ENCODE data around the gene AHCYL2. TPM values are rescaled to one million over a fixed set of nuclear protein-coding genes. Genes with fewer than 3 reads are reported as not detected.
A peak's percentile ranks its signal among the peaks of the same experiment; 100 is the strongest.

AHCYL2 gene
- total and polyA plus RNA-seq, 12 donors = 6.6 to 57.1 (median 21.7) TPM

- H3K27ac ChIP-seq = peak overlapping the region in 1 of 5 donors; percentile 46
- no peaks in the 10 kb centered on the region for H3K9me3 ChIP-seq (replicated peaks in 1 of 3)
- TF ChIP-seq POLR2A (IDR thresholded peaks at IDR 0.05) (no peak), CTCF (IDR thresholded peaks at IDR 0.05) (no peak)
- no peak for DNase-seq
- H3K4me3 ChIP-seq = peak overlapping the region in 2 of 4 donors; percentile 41 to 84
- no peaks in the 10 kb centered on the region for H3K36me3 ChIP-seq (replicated peaks in 1 of 2)
- intact Hi-C loops (cut with DNase I) = no loop called here
- 54 to 65% (median 59%) methylated on average over 13 of the region's 13 CpGs for WGBS, 4 donors
- H3K4me1 ChIP-seq (replicated peaks in 1 of 2) = peaks cover 0 to 4% of the 10 kb centered on the region in 2 donors
- no peaks in the 10 kb centered on the region for H3K27me3 ChIP-seq
Observed at GRCh38 chr7:129189661-129190310, 35.0 kb upstream of the AHCYL2 start.

GRCh38 chr7:129191272-129191671 is 33.6 kb upstream of the AHCYL2 start:
- no peak for TF ChIP-seq POLR2A (IDR thresholded peaks at IDR 0.05)
- no peak for TF ChIP-seq CTCF (IDR thresholded peaks at IDR 0.05)
- Histone ChIP-seq H3K36me3 (replicated peaks in 1 of 2) (no peaks in the 10 kb centered on the region), H3K27me3 (no peaks in the 10 kb centered on the region), H3K4me3 (no peak overlapping the region), H3K4me1 (replicated peaks in 1 of 2) (peaks cover 0 to 4% of the 10 kb centered on the region in 2 donors), H3K27ac (no peak overlapping the region), H3K9me3 (replicated peaks in 1 of 3) (no peaks in the 10 kb centered on the region)
- WGBS, 4 donors = 80 to 82% (median 82%) methylated on average over 3 of the region's 3 CpGs
- no peak for DNase-seq
- intact Hi-C loops (cut with DNase I) = no loop called here

- intact Hi-C loops (cut with DNase I) = no loop called here
- no peak for DNase-seq
Observed at GRCh38 chr7:129193892-129194291, 30.9 kb upstream of the AHCYL2 start.

GRCh38 chr7:129197771-129198170 is 27.1 kb upstream of the AHCYL2 start:
- H3K4me3 ChIP-seq = no peak overlapping the region
- H3K4me1 ChIP-seq (replicated peaks in 1 of 2) = no peaks in the 10 kb centered on the region
- no peaks in the 10 kb centered on the region for H3K36me3 ChIP-seq (replicated peaks in 1 of 2)
- H3K27me3 ChIP-seq = no peaks in the 10 kb centered on the region
- no peak for DNase-seq
- H3K27ac ChIP-seq = no peak overlapping the region
- intact Hi-C loops (cut with DNase I) = no loop called here
- TF ChIP-seq POLR2A (IDR thresholded peaks at IDR 0.05) = no peak
- TF ChIP-seq CTCF (IDR thresholded peaks at IDR 0.05) = no peak
- WGBS, 4 donors = 71 to 80% (median 78%) methylated on average over 4 of the region's 4 CpGs
- no peaks in the 10 kb centered on the region for H3K9me3 ChIP-seq (replicated peaks in 1 of 3)

More at GRCh38 chr7:129193892-129194291, 30.9 kb upstream of the AHCYL2 start:
- H3K36me3 ChIP-seq (replicated peaks in 1 of 2) = no peaks in the 10 kb centered on the region
- no peak overlapping the region for H3K27ac ChIP-seq
- WGBS, 4 donors = 87 to 100% (median 93%) methylated on average over 1 to 3 of the region's 3 CpGs
- no peak for TF ChIP-seq POLR2A (IDR thresholded peaks at IDR 0.05)
- TF ChIP-seq CTCF (IDR thresholded peaks at IDR 0.05) = no peak
- H3K9me3 ChIP-seq (replicated peaks in 1 of 3) = no peaks in the 10 kb centered on the region
- no peaks in the 10 kb centered on the region for H3K27me3 ChIP-seq
- H3K4me3 ChIP-seq = no peak overlapping the region
- peaks cover 0 to 4% of the 10 kb centered on the region in 2 donors for H3K4me1 ChIP-seq (replicated peaks in 1 of 2)

All from adrenal gland (tissue), 12 donors.